Heart right ventricle (tissue), 16 donors: Measurements from ENCODE around the gene ADAMTSL5. TPM values are rescaled to one million over a fixed set of nuclear protein-coding genes. Genes with fewer than 3 reads are reported as not detected.

Source experiments
- ATAC-seq, 8 donors: fragments of 200-7000 bp; cut with Tn5 transposase; one replicate each; pipeline ENCODE4 v1.9.1; 2020; ENCODE audit warnings: mild to moderate bottlenecking in 8 of 8, moderate library complexity in 8 of 8, moderate number of reproducible peaks in 1 of 8
- DNase-seq, 2 donors: peaks; one replicate each; pipeline ENCODE4 v3.0.0-alpha.2; 2020
- H3K27ac ChIP-seq, 10 donors: fragments of 200-600 bp; sonication (generic) in 2 of 10; one replicate each; pipeline versions ENCODE4 v1.5.0 to v1.8.0; 2020 to 2022; ENCODE audit warnings: mild to moderate bottlenecking in 3 of 10
- H3K27me3 ChIP-seq, 7 donors: fragments of 200-600 bp; one replicate each; pipeline ENCODE4 v1.8.0; 2021 to 2022; ENCODE audit warnings: mild to moderate bottlenecking in 2 of 7
- H3K36me3 ChIP-seq, 9 donors: fragments of 200-600 bp; sonication (generic) in 1 of 9; one replicate each; pipeline versions ENCODE4 v1.5.0 to v1.8.0; 2020 to 2022; ENCODE audit warnings: mild to moderate bottlenecking in 2 of 9
- H3K4me1 ChIP-seq, 9 donors: fragments of 200-600 bp; sonication (generic) in 1 of 9; one replicate each; pipeline versions ENCODE4 v1.5.0 to v1.8.0; 2020 to 2022; ENCODE audit warnings: mild to moderate bottlenecking in 4 of 9
- H3K4me3 ChIP-seq, 10 donors: fragments of 200-600 bp; sonication (generic) in 2 of 10; one replicate each; pipeline versions ENCODE4 v1.5.0 to v1.8.0; 2020 to 2022; ENCODE audit warnings: mild to moderate bottlenecking in 7 of 10, moderate library complexity in 2 of 10
- H3K9me3 ChIP-seq, 11 donors: fragments of 200-600 bp in 10 of 11; sonication (generic) in 2 of 11; one replicate each; pipeline versions ENCODE4 v1.5.0 to v1.8.0; 2013 to 2022; ENCODE audit warnings: mild to moderate bottlenecking in 2 of 11, control low read depth in 1 of 11, moderate library complexity in 1 of 11
- CTCF ChIP-seq, 9 donors: fragments of 200-600 bp; sonication (generic) in 2 of 9; IDR thresholded peaks; one replicate each; pipeline versions ENCODE4 v1.5.0 to v1.8.0; 2021 to 2022; ENCODE audit warnings: antibody characterized with exemption in 9 of 9, mild to moderate bottlenecking in 5 of 9, moderate library complexity in 1 of 9
- WGBS, 2 donors: extraction: QIAGEN DNeasy Blood & Tissue Kit; methylation state at CpG; one replicate each; pipeline ENCODE4 v1.1.7; 2013; ENCODE audit warnings: inconsistent platforms in 1 of 2; 5-methylcytosine and 5-hydroxymethylcytosine counted together
- intact Hi-C, 10 donors: fragments of 100-400 bp; cut with DNase I; formaldehyde crosslinking; loops; one replicate each; pipeline versions ENCODE4 v1.11.1 to v1.14.2; 2022
- polyA plus RNA-seq, 2 donors: library from polyadenylated mRNA; stranded (reverse); fragments of 200-250 nt; gene quantifications; one replicate each; pipeline ENCODE4 v1.2.3, GENCODE V29; 2013
- total RNA-seq, 10 donors: library from RNA; stranded (reverse); fragmentation: NEBNext Ultra II Directional in 3 of 10; extraction: Animal tissue kit (Norgen Biotek cat#: 25700) in 3 of 10; gene quantifications; one replicate each; pipeline versions ENCODE4 v1.2.1 to v1.2.4, GENCODE V29; 2021 to 2023
- donor health status: Arrhythmogenic right ventricular cardiomyopathy.
- donor health status: ischemic (EF 13 %, LVEDD 7.1; RV severe dilation, severe dysfunction).
- donor health status: healthy with polysubstance abuse.
- donor health status: DM: no; HTN: yes; CAD: no.
- donor health status: DM: no; HTN: no; CAD: no.
- donor health status: ischemic (EF 25% LVEDD 6.9; RV normal size, moderate dysfunction).
- donor health status: ischemic (EF 25% LVEDD 5.7; RV mildly dilated, moderate dysfunction).
- donor health status: healthy.
- donor health status: DM: yes; HTN: yes; CAD: no.
- donor health status: Ischemic cardiomyopathy.
- donor health status: ischemic (EF 35%, LVEDD 5.7; RV mildly dilated, moderate dysfunction).
- donor health status: nonischemic (EF 11% LVEDD 7.7; RV severe dilation, severe dysfunction).
- donor health status: DM: yes; HTN: yes; CAD: no.
- donor health status: PGD.
- donor health status: ischemic (EF 29% LVEDD 5.4; RV normal size, mild dysfunction).
- donor health status: nonischemic (EF 23%, LVEDD 6.1; RV moderate dilation, normal function).

ADAMTSL5 gene
- total and polyA plus RNA-seq, 12 donors = 16.7 to 69.4 (median 35.8) TPM

GRCh38 chr19:1495799-1496713, 16.8 kb downstream of the ADAMTSL5 start:
- H3K27ac ChIP-seq = no peak overlapping the region
- intact Hi-C loops = no loop called here
- DNase-seq = no peak
- no peak for TF ChIP-seq CTCF (IDR thresholded peaks at IDR 0.05)
- H3K9me3 ChIP-seq = no peaks in the 10 kb centered on the region
- 82% methylated on average over 38 to 40 of the region's 40 CpGs for WGBS, 2 donors
- peaks cover 0 to 42% (median 18%) of the 10 kb centered on the region in 7 donors for H3K27me3 ChIP-seq
- no peak for ATAC-seq
- H3K4me3 ChIP-seq = no peak overlapping the region
- peaks cover 3 to 20% (median 7%) of the 10 kb centered on the region in 9 donors for H3K4me1 ChIP-seq
- no peaks in the 10 kb centered on the region for H3K36me3 ChIP-seq

- Histone ChIP-seq H3K4me3 (no peak overlapping the region), H3K36me3 (no peaks in the 10 kb centered on the region), H3K4me1 (peaks cover 3 to 20% (median 7%) of the 10 kb centered on the region in 9 donors), H3K9me3 (no peaks in the 10 kb centered on the region), H3K27ac (no peak overlapping the region), H3K27me3 (peaks cover 0 to 42% (median 18%) of the 10 kb centered on the region in 7 donors)
- ATAC-seq (no peak), DNase-seq (no peak)
- WGBS, 2 donors = 86% methylated on average over 36 to 37 of the region's 37 CpGs
- TF ChIP-seq CTCF (IDR thresholded peaks at IDR 0.05) = no peak
- intact Hi-C loops = no loop called here
Observed at GRCh38 chr19:1495051-1495798, 17.6 kb downstream of the ADAMTSL5 start.

- Histone ChIP-seq H3K36me3 (no peaks in the 10 kb centered on the region), H3K27ac (no peak overlapping the region), H3K4me1 (peaks cover 3 to 30% (median 14%) of the 10 kb centered on the region in 9 donors), H3K4me3 (no peak overlapping the region), H3K27me3 (peaks cover 0 to 42% (median 18%) of the 10 kb centered on the region in 7 donors), H3K9me3 (no peaks in the 10 kb centered on the region)
- 56 to 63% methylated on average over 15 of the region's 15 CpGs for WGBS, 2 donors
- intact Hi-C loops = no loop called here
- DNase-seq (no peak), ATAC-seq (no peak)
- TF ChIP-seq CTCF (IDR thresholded peaks at IDR 0.05) = no peak
Observed at GRCh38 chr19:1494115-1494815, 18.6 kb downstream of the ADAMTSL5 start.

GRCh38 chr19:1492474-1493006, 20.3 kb downstream of the ADAMTSL5 start:
- 71 to 78% methylated on average over 10 of the region's 10 CpGs for WGBS, 2 donors
- no peak overlapping the region for H3K27ac ChIP-seq
- DNase-seq = no peak
- intact Hi-C loops = no loop called here
- H3K36me3 ChIP-seq = no peaks in the 10 kb centered on the region
- H3K4me1 ChIP-seq = peaks cover 3 to 30% (median 14%) of the 10 kb centered on the region in 9 donors
- no peak for TF ChIP-seq CTCF (IDR thresholded peaks at IDR 0.05)
- no peak overlapping the region for H3K4me3 ChIP-seq
- peaks cover 0 to 33% (median 11%) of the 10 kb centered on the region in 7 donors for H3K27me3 ChIP-seq
- no peak for ATAC-seq
- no peaks in the 10 kb centered on the region for H3K9me3 ChIP-seq
